ENCODE results near the gene FHIT.

The FHIT gene

DNA sequence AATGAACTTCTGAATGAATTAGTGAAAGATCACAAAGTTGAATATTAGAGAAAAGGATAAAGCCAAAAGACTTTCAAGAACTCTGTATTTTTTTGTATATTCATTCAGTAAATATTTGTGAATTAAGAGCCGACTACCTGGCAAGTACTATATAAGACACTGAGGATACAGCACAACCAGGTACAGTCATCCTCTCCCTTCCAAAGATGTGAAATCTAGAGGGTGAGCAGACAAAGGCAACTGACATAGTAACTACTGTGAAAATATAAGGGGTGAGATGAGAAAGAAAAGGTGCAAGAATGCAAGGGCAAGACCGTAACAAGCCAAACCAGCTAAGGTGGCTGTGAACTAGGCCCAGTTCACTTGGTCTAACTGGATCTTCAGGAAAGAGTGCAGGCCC, 1226.9 kb downstream of the FHIT start:
- no peaks in the 10 kb centered on the region for H3K9me3 ChIP-seq
- H3K27ac ChIP-seq, result no peak overlapping the region
- H3K27me3 ChIP-seq, result no peaks in the 10 kb centered on the region
- TF ChIP-seq, protein P1, sequence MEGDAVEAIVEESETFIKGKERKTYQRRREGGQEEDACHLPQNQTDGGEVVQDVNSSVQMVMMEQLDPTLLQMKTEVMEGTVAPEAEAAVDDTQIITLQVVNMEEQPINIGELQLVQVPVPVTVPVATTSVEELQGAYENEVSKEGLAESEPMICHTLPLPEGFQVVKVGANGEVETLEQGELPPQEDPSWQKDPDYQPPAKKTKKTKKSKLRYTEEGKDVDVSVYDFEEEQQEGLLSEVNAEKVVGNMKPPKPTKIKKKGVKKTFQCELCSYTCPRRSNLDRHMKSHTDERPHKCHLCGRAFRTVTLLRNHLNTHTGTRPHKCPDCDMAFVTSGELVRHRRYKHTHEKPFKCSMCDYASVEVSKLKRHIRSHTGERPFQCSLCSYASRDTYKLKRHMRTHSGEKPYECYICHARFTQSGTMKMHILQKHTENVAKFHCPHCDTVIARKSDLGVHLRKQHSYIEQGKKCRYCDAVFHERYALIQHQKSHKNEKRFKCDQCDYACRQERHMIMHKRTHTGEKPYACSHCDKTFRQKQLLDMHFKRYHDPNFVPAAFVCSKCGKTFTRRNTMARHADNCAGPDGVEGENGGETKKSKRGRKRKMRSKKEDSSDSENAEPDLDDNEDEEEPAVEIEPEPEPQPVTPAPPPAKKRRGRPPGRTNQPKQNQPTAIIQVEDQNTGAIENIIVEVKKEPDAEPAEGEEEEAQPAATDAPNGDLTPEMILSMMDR (IDR thresholded peaks at IDR 0.05), result no peak
- no peak overlapping the region for H3K4me3 ChIP-seq (ENCODE audit: low read depth in 1 of 2, low read length in 1 of 2)
- no peaks in the 10 kb centered on the region for H3K36me3 ChIP-seq
- H3K4me1 ChIP-seq (ENCODE audit: control insufficient read depth in 1 of 2, insufficient read depth in 1 of 2, low read depth in 1 of 2, low read length in 1 of 2), result no peaks in the 10 kb centered on the region

DNA sequence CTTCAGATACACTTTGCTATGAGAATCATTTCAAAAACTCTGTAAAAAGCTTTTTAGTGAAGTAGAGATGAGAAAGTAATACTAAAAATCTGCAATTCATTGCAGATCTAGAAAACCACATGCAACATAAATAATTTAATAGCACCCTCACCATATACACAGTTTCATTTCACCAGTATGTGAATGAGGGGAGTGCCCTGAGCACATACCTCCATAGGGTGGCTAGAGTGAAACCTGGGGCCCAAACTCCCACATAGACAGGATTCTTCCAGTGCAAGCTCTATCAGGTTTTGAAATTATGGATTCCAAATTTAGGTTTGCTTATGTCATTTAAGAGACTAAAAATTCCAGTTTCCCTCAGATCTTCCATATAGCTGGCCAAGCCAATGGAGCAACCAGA, 1228.1 kb downstream of the FHIT start:
- Histone ChIP-seq H3K27ac (no peak overlapping the region), H3K4me3 (ENCODE audit: low read depth in 1 of 2, low read length in 1 of 2) (no peak overlapping the region), H3K36me3 (no peaks in the 10 kb centered on the region), H3K9me3 (no peaks in the 10 kb centered on the region), H3K4me1 (ENCODE audit: control insufficient read depth in 1 of 2, insufficient read depth in 1 of 2, low read depth in 1 of 2, low read length in 1 of 2) (no peaks in the 10 kb centered on the region), H3K27me3 (no peaks in the 10 kb centered on the region)
- TF ChIP-seq, protein P1 (IDR thresholded peaks at IDR 0.05), result no peak

DNA sequence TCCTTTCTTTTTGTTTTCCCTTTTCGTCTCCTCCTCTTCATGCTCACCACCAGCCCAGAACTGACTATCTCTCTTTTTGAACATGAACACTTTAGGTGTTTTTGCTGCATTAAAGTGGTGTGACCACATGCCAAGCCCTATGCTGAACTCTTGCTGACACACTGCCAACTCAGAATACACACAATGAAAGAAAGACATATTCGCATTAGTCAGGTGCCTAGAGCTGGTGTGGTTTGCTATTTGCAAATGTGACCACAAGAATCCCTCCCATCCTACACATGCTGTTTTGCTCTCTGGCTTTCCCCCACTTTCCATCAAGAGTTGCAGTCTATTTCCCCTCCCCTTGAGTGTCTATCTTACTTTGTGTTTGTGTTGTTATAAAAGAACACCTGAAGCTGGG, 1233.6 kb downstream of the FHIT start:
- Histone ChIP-seq H3K27ac (no peak overlapping the region), H3K4me1 (ENCODE audit: control insufficient read depth in 1 of 2, insufficient read depth in 1 of 2, low read depth in 1 of 2, low read length in 1 of 2) (no peaks in the 10 kb centered on the region), H3K36me3 (no peaks in the 10 kb centered on the region), H3K27me3 (no peaks in the 10 kb centered on the region), H3K4me3 (ENCODE audit: low read depth in 1 of 2, low read length in 1 of 2) (no peak overlapping the region), H3K9me3 (no peaks in the 10 kb centered on the region)
- TF ChIP-seq, protein P1 (IDR thresholded peaks at IDR 0.05), result no peak

DNA sequence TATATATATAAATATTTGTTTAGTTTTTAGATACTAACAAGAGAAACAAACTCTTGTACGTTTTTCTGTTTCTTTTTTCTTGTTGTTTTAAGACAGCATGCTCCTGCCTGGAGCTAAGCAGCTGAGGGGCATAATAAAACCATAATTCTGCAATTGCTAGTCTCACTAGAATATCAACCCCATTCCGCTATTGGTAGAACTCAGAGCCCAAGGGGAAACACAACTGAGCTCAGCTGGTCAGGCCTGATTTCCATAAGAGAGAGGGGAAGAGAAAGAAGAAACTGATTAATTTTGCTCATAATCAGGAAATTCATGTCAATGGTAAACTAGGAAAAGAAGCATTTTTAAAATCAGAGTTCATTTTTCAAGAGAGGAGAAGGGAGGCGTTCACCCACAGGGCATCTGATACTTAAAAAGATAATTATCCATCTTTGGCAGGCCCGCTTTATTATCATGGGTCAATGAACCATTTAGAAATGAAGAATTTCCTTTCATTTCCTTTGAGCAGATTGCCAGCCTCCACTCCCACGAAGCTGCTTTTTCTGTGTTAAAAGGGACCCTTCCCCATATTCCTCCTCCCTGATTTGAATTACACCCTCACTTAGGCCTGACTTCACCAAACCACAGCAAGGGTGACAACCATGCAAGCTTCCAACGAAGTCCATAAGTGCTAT, 1236.1 kb downstream of the FHIT start:
- peaks cover 4 to 14% of the 10 kb centered on the region in 2 experiments for H3K4me1 ChIP-seq (ENCODE audit: control insufficient read depth in 1 of 2, insufficient read depth in 1 of 2, low read depth in 1 of 2, low read length in 1 of 2)
- no peak overlapping the region for H3K27ac ChIP-seq
- TF ChIP-seq, protein P1 (IDR thresholded peaks at IDR 0.05), result no peak

DNA sequence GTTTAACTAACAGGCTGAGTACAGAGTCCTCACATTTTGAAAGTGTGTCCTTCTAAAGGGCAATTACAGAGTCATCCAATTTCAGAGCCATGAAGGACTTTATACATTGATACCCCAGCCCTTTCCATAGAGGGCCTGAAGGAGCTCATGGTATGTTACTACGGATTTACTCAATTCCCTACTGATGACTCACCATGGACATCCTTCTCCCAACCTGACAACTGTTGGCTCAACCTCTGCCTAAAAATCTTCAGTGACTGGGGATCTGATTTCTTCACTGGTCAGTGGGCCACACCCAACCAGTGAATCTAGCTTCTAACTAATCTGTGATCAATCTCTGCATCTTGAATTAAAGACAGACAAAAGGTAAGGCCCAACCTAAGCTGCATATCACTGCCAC, 1238.0 kb downstream of the FHIT start:
- H3K36me3 ChIP-seq, result no peaks in the 10 kb centered on the region
- no peaks in the 10 kb centered on the region for H3K27me3 ChIP-seq
- H3K9me3 ChIP-seq, result no peaks in the 10 kb centered on the region
- no peak overlapping the region for H3K4me3 ChIP-seq (ENCODE audit: low read depth in 1 of 2, low read length in 1 of 2)
- peaks cover 4 to 14% of the 10 kb centered on the region in 2 experiments for H3K4me1 ChIP-seq (ENCODE audit: control insufficient read depth in 1 of 2, insufficient read depth in 1 of 2, low read depth in 1 of 2, low read length in 1 of 2)
- TF ChIP-seq, protein P1 (IDR thresholded peaks at IDR 0.05), result no peak
- no peak overlapping the region for H3K27ac ChIP-seq

More for the DNA sequence above, 1236.1 kb downstream of the FHIT start:
- Histone ChIP-seq H3K36me3 (no peaks in the 10 kb centered on the region), H3K4me3 (ENCODE audit: low read depth in 1 of 2, low read length in 1 of 2) (no peak overlapping the region), H3K9me3 (no peaks in the 10 kb centered on the region), H3K27me3 (no peaks in the 10 kb centered on the region)

Data from neutrophil (primary cell).